MM.1S (cell line): ENCODE results near the gene SPATS2.

Experiments used
- CTCF ChIP-seq: fragments of 300-600 bp; sonication (generic); IDR thresholded peaks from 2 replicates; pipeline ENCODE4 v1.5.1; 2016; ENCODE audit warnings: antibody characterized with exemption, low read length, mixed read lengths
- EZH2 ChIP-seq: fragments of 300-600 bp; sonication (generic); optimal IDR thresholded peaks from 2 replicates; pipeline ENCODE3; 2017; ENCODE audit warnings: low read depth, mild to moderate bottlenecking, antibody characterized with exemption, low read length, mixed read lengths
- EZH2phosphoT487 ChIP-seq: fragments of 300-600 bp; sonication (generic); IDR thresholded peaks from 2 replicates; pipeline ENCODE4 v1.6.1; 2018; ENCODE audit warnings: antibody characterized with exemption, low read length

DNA sequence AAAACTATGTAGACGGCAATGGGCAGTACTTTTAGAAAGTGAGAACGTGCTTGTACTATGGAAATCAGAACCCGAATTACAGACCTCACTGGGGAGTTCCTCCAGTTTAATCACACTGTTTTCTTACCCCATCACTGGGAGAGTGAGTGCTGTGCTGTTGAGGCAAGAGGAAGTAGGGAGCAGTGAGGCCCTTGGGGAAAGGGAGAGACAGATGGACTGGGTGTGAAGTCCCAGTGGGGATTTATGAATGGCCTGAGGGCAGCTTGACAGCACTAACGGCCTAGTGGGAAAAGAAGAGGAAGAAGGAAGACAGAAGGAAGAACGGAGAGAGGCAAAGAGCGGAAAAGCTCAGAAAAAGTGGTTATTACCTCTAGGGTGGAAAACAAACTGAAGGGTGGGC, 195.0 kb downstream of the SPATS2 start:
- TF ChIP-seq CTCF (no peak), EZH2 (no peak), EZH2phosphoT487 (no peak)
